ENCODE measurements around the gene SUSD3.

SUSD3 gene

GRCh38 chr9:93077367-93077766 is 18.9 kb downstream of the SUSD3 start:
- no peak for DNase-seq (ENCODE audit: low read depth)

DNA sequence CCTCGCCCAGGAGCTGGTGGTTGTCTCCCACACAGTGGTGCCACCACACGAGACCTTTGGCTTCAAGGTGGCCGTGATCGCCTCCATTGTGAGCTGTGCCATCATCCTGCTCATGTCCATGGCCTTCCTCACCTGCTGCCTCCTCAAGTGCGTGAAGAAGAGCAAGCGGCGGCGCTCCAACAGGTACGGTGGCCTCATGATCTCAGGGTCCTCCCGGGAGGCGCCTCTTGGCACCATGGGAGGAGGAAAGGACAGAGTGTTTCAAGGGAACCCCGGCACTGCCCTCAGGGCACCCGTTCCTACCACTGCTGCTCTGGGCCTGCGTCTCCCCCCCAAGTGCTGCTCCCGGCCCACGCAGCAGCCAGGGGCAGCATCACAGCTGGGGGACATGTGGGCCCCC is 19.3 kb downstream of the SUSD3 start:
- DNase-seq (ENCODE audit: low read depth) = no peak

- DNase-seq (ENCODE audit: low read depth) = no peak
These were observed 20.9 kb downstream of the SUSD3 start for GRCh38 chr9:93079371-93079770.

DNA sequence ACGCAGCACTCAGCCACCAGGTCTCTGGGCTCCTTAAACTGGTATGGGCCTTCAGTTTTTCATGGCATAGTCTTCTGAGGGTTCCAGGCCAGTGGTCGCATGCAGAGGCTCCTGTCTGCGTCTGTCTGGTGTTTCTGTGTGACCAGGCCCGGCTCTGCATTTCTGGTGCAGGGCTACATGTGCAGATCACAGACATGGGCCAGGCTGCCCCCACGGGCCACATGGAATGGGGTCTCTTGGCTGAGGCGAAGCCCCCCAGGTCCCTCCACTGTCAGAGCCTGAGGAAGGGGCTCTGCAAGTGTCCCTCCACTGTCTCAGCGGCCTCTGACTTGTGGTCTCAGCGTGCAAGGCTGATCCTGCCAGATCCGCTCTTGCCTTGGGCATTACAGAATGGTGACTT is 21.9 kb downstream of the SUSD3 start:
- no peak for DNase-seq (ENCODE audit: low read depth)

DNA sequence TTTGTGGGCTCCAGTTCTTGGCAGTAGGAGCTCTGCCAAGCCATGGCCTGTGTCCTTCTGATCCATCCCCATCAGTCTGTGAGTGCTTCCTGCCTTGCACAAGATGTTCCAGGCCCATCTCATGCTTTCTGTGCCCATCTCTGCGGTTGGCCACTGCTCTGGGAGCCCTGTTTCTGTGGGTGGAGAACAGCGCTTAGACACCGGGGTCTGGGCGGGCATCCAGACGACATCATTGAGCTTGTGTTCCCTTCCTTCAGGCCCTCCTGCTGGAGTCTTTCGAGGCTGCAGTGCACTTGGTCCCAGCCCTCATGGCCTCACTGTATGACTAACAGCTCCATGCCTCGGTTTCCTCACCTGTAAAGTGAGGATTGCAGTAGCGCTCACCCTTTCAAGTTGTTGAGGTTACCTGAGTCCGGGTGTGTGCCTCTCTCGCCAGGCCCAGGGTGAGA is 22.6 kb downstream of the SUSD3 start:
- no peak for DNase-seq (ENCODE audit: low read depth)

DNA sequence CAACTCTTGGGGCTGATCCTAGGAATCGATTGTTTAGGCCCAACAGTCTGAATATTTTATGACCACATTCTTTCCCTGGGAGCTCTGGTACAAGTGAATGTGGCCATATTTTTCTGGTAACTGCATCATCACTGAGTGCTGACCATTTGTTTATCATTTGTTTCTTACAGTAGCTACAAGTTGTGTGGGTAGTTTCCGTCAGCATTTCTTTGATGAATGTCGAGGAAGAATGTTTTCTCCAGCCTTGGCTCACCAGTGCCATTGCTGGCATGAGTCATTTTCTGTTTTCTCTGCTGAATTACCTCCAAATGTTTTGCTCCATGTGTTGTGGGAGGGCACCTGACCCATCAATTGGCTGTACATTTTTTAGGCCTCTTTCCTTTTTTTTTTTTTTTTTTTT is 23.4 kb downstream of the SUSD3 start:
- no peak for DNase-seq (ENCODE audit: low read depth)

DNA sequence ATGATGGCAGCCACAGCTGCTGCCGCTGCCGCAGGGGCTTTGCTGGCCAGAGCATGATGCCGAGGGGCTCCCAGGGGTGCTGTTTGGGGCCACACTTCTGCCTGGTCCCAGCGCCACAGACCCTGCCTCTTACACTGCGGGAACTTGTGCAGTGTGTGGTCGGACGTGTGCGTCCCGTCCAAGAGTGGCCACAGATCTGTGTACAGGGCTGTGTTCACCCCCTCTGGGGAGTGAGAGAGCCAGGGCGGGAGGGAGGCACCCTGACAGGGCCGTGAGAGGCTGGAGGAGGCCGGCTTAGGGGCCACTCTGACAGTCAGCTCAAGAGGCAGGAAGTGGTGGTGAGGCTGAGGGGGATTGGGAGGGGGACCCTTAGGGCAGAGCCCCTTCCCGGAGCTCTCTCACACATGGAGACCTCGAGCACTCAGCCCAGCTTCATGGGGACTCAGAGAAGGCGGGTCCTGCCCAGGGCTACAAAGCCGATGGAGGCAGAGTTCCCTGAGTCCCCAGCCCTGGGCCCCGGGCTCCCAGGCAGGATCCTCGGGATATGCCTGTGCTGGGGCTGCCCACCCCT is 24.4 kb downstream of the SUSD3 start:
- DNase-seq (ENCODE audit: low read depth) = no peak

- no peak for DNase-seq (ENCODE audit: low read depth)
These were observed 25.3 kb downstream of the SUSD3 start for GRCh38 chr9:93083592-93084470.

- no peak for DNase-seq (ENCODE audit: low read depth)
These were observed 26.0 kb downstream of the SUSD3 start for GRCh38 chr9:93084471-93084881.

- DNase-seq (ENCODE audit: low read depth) = no peak
These were observed 27.2 kb downstream of the SUSD3 start for GRCh38 chr9:93085676-93086075.

GRCh38 chr9:93086447-93087224 is 28.1 kb downstream of the SUSD3 start:
- no peak for DNase-seq (ENCODE audit: low read depth)

GRCh38 chr9:93087971-93088655 is 29.6 kb downstream of the SUSD3 start:
- DNase-seq (ENCODE audit: low read depth) = no peak

DNA sequence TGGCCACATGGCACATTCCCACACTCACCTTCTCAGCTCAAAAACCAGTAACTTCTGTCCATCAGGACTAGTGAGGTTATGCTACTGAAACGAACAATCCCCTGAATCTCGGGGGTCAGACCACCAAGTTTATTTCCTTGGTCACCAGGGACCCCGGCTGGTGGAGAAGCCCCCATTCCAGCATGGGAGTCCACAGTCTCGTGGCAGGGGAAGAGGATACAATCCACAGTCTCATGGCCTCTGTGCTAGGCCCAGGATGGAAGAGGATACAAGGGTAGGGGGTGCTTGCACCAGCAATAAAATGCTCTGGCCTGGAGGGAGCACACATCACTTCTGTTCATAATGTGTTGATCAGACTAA is 30.1 kb downstream of the SUSD3 start:
- no peak for DNase-seq (ENCODE audit: low read depth)

GRCh38 chr9:93089024-93089423 is 30.5 kb downstream of the SUSD3 start:
- no peak for DNase-seq (ENCODE audit: low read depth)

GRCh38 chr9:93089481-93089991 is 31.0 kb downstream of the SUSD3 start:
- no peak for DNase-seq (ENCODE audit: low read depth)

DNA sequence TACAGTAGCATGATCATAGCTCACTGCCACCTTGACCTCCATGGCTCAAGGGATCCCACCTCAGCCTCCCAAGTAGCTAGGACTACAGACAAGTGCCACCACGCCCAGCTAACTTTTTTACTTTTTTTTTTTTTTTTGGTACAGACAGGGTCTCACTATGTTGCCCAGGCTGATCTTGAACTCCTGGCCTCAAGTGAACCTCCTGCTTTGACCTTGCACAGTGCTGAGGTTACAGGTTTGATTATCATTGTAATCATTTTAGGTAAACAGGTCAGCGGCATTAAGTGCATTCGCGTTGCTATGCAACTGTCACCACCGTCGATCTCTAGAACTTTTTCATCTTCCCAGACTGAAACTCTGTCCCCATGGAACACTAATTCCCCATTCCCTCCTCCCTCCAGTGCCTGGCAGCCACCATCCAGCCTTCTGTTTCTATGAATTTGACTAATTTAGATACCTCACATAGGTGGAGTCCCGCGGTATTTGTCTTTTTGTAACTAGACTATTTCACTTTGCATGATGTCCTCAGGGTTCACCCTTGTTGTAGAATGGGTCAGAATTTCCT is 31.7 kb downstream of the SUSD3 start:
- DNase-seq (ENCODE audit: low read depth) = no peak

GRCh38 chr9:93091056-93091452 is 32.6 kb downstream of the SUSD3 start:
- DNase-seq (ENCODE audit: low read depth) = no peak

GRCh38 chr9:93091453-93092081 is 33.1 kb downstream of the SUSD3 start:
- DNase-seq (ENCODE audit: low read depth) = peak; percentile 41

GRCh38 chr9:93092251-93092991 is 33.9 kb downstream of the SUSD3 start:
- no peak for DNase-seq (ENCODE audit: low read depth)

DNA sequence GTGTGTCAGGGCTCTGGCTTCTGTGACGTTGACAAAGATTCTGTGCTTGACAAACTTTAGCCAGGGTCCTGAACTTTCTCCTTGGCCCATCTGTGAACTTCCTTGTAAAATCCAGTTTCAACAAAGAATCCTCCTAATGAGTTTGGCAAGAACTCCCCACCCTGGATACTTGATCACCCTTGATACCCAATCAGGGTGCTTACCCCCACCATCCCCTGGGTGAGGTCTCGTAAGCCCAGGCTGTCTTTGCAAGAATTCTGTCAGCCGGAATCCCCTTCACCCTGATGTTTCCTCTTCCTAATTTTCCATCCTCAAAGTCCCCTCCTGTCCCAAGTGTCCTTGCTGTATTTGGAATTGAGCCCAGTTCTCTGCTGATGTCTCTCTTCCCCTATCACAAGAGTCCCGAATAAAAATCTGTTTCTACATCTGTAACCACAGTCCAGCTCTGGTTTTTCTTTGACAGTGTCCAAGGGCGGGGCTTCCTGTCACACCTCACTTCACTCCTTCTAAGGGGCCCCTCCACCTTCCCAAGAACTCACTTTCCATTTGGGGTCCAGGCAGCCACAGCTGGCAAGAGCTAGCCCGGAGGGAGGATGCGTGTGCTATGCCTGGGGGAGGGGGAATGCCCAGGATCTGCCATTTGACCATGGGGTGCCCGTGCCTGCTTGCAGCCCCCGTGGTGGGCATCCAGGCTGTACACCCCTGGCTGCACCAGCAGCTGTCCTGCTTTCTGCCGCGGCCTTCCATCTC is 34.8 kb downstream of the SUSD3 start:
- DNase-seq (ENCODE audit: low read depth) = no peak
